PC-3 (cell line): Measurements from ENCODE around the gene VGF.

Experiments
- EZH2 ChIP-seq: fragments of 300-600 bp; sonication (generic); IDR thresholded peaks from one replicate; pipeline ENCODE4 v1.6.1; 2017; ENCODE audit warnings: antibody characterized with exemption, mild to moderate bottlenecking, low read length; ENCODE audit not compliant: unreplicated experiment
- EZH2phosphoT487 ChIP-seq: fragments of 300-600 bp; sonication (generic); IDR thresholded peaks from 2 replicates; pipeline ENCODE4 v1.6.1; 2018; ENCODE audit warnings: mild to moderate bottlenecking, antibody characterized with exemption, low read length, borderline replicate concordance
- TF ChIP-seq, protein P1 (sequence below): fragments of 300-600 bp; sonication (generic); conservative IDR thresholded peaks from 2 replicates; pipeline ENCODE4 v1.5.1; 2017; ENCODE audit warnings: antibody characterized with exemption, low read depth, mild to moderate bottlenecking, low read length

DNA sequence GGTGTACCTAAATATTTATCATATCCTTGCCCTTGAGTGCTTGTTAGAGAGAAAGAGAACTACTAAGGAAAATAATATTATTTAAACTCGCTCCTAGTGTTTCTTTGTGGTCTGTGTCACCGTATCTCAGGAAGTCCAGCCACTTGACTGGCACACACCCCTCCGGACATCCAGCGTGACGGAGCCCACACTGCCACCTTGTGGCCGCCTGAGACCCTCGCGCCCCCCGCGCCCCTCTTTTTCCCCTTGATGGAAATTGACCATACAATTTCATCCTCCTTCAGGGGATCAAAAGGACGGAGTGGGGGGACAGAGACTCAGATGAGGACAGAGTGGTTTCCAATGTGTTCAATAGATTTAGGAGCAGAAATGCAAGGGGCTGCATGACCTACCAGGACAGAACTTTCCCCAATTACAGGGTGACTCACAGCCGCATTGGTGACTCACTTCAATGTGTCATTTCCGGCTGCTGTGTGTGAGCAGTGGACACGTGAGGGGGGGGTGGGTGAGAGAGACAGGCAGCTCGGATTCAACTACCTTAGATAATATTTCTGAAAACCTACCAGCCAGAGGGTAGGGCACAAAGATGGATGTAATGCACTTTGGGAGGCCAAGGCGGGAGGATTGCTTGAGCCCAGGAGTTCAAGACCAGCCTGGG lies 27.0 kb downstream of the VGF start:
- TF ChIP-seq, protein P1, sequence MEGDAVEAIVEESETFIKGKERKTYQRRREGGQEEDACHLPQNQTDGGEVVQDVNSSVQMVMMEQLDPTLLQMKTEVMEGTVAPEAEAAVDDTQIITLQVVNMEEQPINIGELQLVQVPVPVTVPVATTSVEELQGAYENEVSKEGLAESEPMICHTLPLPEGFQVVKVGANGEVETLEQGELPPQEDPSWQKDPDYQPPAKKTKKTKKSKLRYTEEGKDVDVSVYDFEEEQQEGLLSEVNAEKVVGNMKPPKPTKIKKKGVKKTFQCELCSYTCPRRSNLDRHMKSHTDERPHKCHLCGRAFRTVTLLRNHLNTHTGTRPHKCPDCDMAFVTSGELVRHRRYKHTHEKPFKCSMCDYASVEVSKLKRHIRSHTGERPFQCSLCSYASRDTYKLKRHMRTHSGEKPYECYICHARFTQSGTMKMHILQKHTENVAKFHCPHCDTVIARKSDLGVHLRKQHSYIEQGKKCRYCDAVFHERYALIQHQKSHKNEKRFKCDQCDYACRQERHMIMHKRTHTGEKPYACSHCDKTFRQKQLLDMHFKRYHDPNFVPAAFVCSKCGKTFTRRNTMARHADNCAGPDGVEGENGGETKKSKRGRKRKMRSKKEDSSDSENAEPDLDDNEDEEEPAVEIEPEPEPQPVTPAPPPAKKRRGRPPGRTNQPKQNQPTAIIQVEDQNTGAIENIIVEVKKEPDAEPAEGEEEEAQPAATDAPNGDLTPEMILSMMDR = peak; percentile 98
- TF ChIP-seq EZH2 (no peak), EZH2phosphoT487 (no peak)
